Right lobe of liver (tissue), 6 donors: ENCODE measurements around the gene NAPG. TPM values are rescaled to one million over a fixed set of nuclear protein-coding genes. Genes with fewer than 3 reads are reported as not detected.

Experiments
- ATAC-seq, 4 donors: fragments of 200-7000 bp; cut with Tn5 transposase; one replicate each; pipeline ENCODE4 v1.9.1; 2020; ENCODE audit warnings: mild to moderate bottlenecking in 4 of 4, moderate library complexity in 4 of 4
- DNase-seq, 3 donors: peaks; one replicate each; pipeline ENCODE4 v3.0.0-alpha.2; 2020
- H3K27ac ChIP-seq, 3 donors: fragments of 200-600 bp; one replicate each; pipeline ENCODE4 v1.8.0; 2022
- H3K27me3 ChIP-seq, 2 donors: fragments of 200-600 bp; one replicate each; pipeline ENCODE4 v1.8.0; 2022
- H3K36me3 ChIP-seq, 4 donors: fragments of 200-600 bp; sonication (generic) in 1 of 4; one replicate each; pipeline versions ENCODE4 v1.5.1 to v1.8.0; 2017 to 2022; ENCODE audit warnings: control low read depth in 1 of 4
- H3K4me1 ChIP-seq, 4 donors: fragments of 200-600 bp; sonication (generic) in 1 of 4; one replicate each; pipeline versions ENCODE4 v1.5.1 to v1.8.0; 2017 to 2022; ENCODE audit warnings: control low read depth in 1 of 4
- H3K4me3 ChIP-seq, 3 donors: fragments of 200-600 bp; one replicate each; pipeline ENCODE4 v1.8.0; 2022
- H3K9me3 ChIP-seq, 4 donors: fragments of 200-600 bp; sonication (generic) in 1 of 4; one replicate each; pipeline versions ENCODE4 v1.5.1 to v1.8.0; 2017 to 2022; ENCODE audit warnings: control low read depth in 1 of 4
- CTCF ChIP-seq, 4 donors: fragments of 200-600 bp in 3 of 4; fragments of 450-650 bp in 1 of 4; IDR thresholded peaks; one replicate each; pipeline versions ENCODE4 v1.5.1 to v1.8.0; 2016 to 2022; ENCODE audit warnings: antibody characterized with exemption in 4 of 4, mild to moderate bottlenecking in 2 of 4
- POLR2A ChIP-seq: fragments of 450-650 bp; IDR thresholded peaks from one replicate; pipeline ENCODE4 v1.6.1; 2017; ENCODE audit warnings: antibody characterized with exemption, mild to moderate bottlenecking
- WGBS: methylation state at CpG from one replicate; pipeline ENCODE4 v1.1.6; 2018; ENCODE audit warnings: low coverage, low lambda C conversion rate; ENCODE audit not compliant: insufficient coverage; ENCODE audit errors: missing lambda C conversion rate; 5-methylcytosine and 5-hydroxymethylcytosine counted together
- intact Hi-C, 2 donors: fragments of 100-400 bp; cut with DNase I; formaldehyde crosslinking; loops; one replicate each; pipeline versions ENCODE4 v1.11.2 to v1.14.1; 2022
- long read RNA-seq: library from polyadenylated mRNA; unstranded; transcript quantifications from one replicate; pipeline ENCODE4 v2.0.0, GENCODE V29; 2019
- total RNA-seq, 6 experiments: library from RNA; depleted of rRNA in 2 of 6; stranded (reverse); fragments of >200 nt in 2 of 6; fragmentation: NEBNext Ultra II Directional in 3 of 6; extraction: Animal tissue kit (Norgen Biotek cat#: 25700) in 3 of 6; gene quantifications; one replicate each; pipeline versions ENCODE4 v1.1.0 to v1.2.4, GENCODE V29; 2016 to 2023
- donor health status: DM: no; HTN: yes; CAD: no.
- donor health status: DM: no; HTN: no; CAD: no.
- donor health status: DM: no; HTN: no; CAD: no.
- donor health status: DM: no; HTN: yes; CAD: no.
- donor health status: DM: no; HTN: yes; CAD: no.

Gene NAPG
- 10 to 100 TPM; 10.7 to 20.6 (median 14.1) TPM for total RNA-seq
- long read RNA-seq, partial matches to known transcripts = 1 of 1 reads
- long read RNA-seq, other reads (novel, unspliced or antisense) = 0 of 1 reads

- Histone ChIP-seq H3K4me3 (peak within 1 kb of the TSS; percentile 86 to 96 (median 94)), H3K27me3 (no peaks in the 10 kb centered on the region), H3K9me3 (no peaks in the 10 kb centered on the region), H3K27ac (peak within 1 kb of the TSS; percentile 76 to 95 (median 78)), H3K36me3 (no peaks in the 10 kb centered on the region), H3K4me1 (no peaks in the 10 kb centered on the region)
- TF ChIP-seq POLR2A (peak; percentile 46), CTCF (IDR thresholded peaks at IDR 0.05) (no peak)
- WGBS = 1% methylated on average over 33 of the region's 68 CpGs
- intact Hi-C loops = no loop called here
- DNase-seq (peak; percentile 93 to 94 (median 93)), ATAC-seq (peak; percentile 92 to 98 (median 96))
Measured at GRCh38 chr18:10525697-10526560, at the start of gene NAPG. TSS of gene NAPG (plus strand) at chr18:10526027. CDS start at chr18:10526103, 76 bp downstream.

- Histone ChIP-seq H3K9me3 (no peaks in the 10 kb centered on the region), H3K4me1 (no peaks in the 10 kb centered on the region), H3K4me3 (no peak overlapping the region), H3K27ac (no peak overlapping the region), H3K36me3 (no peaks in the 10 kb centered on the region), H3K27me3 (no peaks in the 10 kb centered on the region)
- intact Hi-C loops = no loop called here
- no peak for TF ChIP-seq POLR2A
- TF ChIP-seq CTCF (IDR thresholded peaks at IDR 0.05) = no peak
- no peak for DNase-seq
- no peak for ATAC-seq
- 29% methylated on average over 9 of the region's 9 CpGs for WGBS
Measured at GRCh38 chr18:10476338-10476791, 49.5 kb upstream of the NAPG start.

GRCh38 chr18:10477121-10477862 is 48.5 kb upstream of the NAPG start:
- no peaks in the 10 kb centered on the region for H3K36me3 ChIP-seq
- H3K9me3 ChIP-seq = no peaks in the 10 kb centered on the region
- no peak for ATAC-seq
- WGBS = 18% methylated on average over 3 of the region's 3 CpGs
- H3K27me3 ChIP-seq = no peaks in the 10 kb centered on the region
- no peaks in the 10 kb centered on the region for H3K4me1 ChIP-seq
- H3K27ac ChIP-seq = no peak overlapping the region
- no peak for DNase-seq
- H3K4me3 ChIP-seq = no peak overlapping the region
- no peak for TF ChIP-seq POLR2A
- no peak for TF ChIP-seq CTCF (IDR thresholded peaks at IDR 0.05)
- intact Hi-C loops = no loop called here

- DNase-seq (no peak), ATAC-seq (no peak)
- H3K27me3 ChIP-seq = no peaks in the 10 kb centered on the region
- intact Hi-C loops = no loop called here
- no peaks in the 10 kb centered on the region for H3K9me3 ChIP-seq
- H3K4me3 ChIP-seq = no peak overlapping the region
- H3K27ac ChIP-seq = no peak overlapping the region
- WGBS = 56% methylated on average over 2 of the region's 2 CpGs
- TF ChIP-seq POLR2A (no peak), CTCF (IDR thresholded peaks at IDR 0.05) (no peak)
- no peaks in the 10 kb centered on the region for H3K36me3 ChIP-seq
- no peaks in the 10 kb centered on the region for H3K4me1 ChIP-seq
Measured at GRCh38 chr18:10477863-10478260, 48.0 kb upstream of the NAPG start.
